OCI-M1 (cell line): ENCODE data around the gene FOS.

Experiments
- DNase-seq: peaks from one replicate; lab custom pipeline; 2025; lab: John Stamatoyannopoulos, UW

FOS gene

DNA sequence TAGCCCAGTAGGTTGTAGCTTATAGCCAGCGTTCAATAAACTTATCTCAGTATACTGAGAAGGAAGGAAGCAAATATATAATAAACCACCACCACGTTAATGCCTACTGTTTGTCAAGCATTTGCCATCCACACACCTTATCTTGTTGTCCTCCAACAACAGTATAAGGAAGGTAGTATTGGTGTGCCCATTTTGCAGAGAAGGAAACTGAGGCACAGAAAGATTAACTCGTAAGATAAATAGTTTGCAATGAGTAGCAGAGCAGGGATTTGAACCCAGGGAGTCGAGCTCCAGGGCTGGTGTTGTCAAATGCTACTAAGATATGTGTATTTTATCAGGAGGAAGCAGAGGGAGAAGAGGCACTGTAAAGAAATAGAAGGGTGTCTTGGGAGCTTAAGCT lies 27.8 kb upstream of the FOS start:
- DNase-seq = no peak

GRCh38 chr14:75252254-75252837 lies 26.3 kb upstream of the FOS start:
- no peak for DNase-seq

- DNase-seq = no peak
Measured at GRCh38 chr14:75254381-75254822, 24.2 kb upstream of the FOS start.

- DNase-seq = no peak
Measured at GRCh38 chr14:75254901-75255584, 23.6 kb upstream of the FOS start.

DNA sequence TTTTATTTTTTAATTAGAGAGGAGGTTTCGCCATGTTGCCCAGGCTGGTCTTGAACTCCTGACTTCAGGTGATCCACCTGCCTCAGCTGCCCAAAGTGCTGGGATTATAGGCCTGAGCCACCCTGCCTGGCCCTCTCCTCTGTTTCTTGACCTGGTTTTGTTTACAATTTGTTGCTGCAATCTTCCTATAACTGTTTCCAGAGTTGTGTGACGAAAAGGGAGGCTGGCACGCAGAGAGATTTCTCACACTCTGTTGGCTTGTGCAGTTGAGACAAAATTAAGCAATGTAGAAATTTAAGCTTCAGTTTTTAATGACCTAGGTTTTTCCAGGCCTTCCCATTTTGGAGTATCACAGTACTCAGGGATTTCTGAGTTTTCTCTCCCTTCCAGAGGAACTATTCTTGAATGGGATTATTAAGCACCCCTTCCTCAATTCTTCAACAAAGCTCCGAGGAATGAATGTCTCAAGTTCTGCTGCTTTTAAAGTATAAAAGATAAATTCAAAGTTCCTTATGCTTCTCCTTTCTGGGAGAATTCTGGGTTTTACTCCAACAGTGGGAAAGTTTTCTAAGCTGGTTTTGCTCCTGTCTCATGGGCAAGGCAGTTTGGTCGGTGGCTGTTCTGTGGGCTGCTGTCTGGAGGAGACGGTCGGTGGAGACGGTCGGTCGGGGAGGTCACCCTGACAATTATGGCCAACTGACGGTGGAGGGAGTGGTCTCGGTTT lies 20.4 kb upstream of the FOS start:
- DNase-seq = no peak

- peak; percentile 98 for DNase-seq
Measured at GRCh38 chr14:75258803-75259509, 19.7 kb upstream of the FOS start.

GRCh38 chr14:75259510-75259855 lies 19.1 kb upstream of the FOS start:
- peak; percentile 59 for DNase-seq

DNA sequence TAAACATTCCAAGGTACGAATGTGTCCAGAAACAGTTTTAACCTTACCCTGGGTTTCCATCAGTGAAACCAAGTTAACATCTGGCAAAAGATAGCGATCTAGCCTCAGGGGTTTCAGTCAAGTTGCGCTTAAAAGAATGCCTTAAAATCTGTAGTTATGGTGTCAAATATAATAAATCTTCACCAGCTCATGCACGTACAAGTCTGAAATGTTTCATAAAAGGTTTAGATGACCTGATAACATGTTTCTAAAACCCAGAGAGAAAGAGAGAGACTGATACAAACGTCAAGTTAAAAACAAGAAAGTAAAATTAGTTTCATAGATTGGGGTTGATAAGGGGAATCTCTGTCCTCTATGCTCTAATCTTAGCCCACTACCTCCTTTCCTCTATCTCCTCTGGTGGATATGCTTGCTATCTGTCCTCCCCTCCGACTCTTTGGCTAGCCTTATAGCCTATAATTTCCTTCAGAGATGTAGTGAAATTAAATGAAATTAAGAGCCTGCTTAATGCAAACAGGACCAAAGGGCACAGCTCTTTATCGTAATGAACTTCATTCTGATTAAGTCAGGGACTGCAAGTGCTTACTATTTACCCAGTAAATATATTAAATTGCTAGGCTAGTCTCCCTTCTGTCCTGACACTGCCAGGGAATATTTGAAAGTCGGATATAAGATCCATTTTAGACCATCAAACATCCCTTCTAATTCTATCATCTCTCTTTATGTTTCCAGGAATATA lies 18.4 kb upstream of the FOS start:
- DNase-seq = no peak

- no peak for DNase-seq
Measured at GRCh38 chr14:75261820-75262219, 16.8 kb upstream of the FOS start.

GRCh38 chr14:75262641-75263040 lies 16.0 kb upstream of the FOS start:
- DNase-seq = no peak

GRCh38 chr14:75264036-75264435 lies 14.6 kb upstream of the FOS start:
- DNase-seq = no peak

GRCh38 chr14:75267141-75267721 lies 11.4 kb upstream of the FOS start:
- no peak for DNase-seq

- DNase-seq = peak; percentile 48
Measured at GRCh38 chr14:75268633-75269550, 9.7 kb upstream of the FOS start.

GRCh38 chr14:75271514-75271913 lies 7.1 kb upstream of the FOS start:
- no peak for DNase-seq

GRCh38 chr14:75273272-75274049 lies 5.2 kb upstream of the FOS start:
- no peak for DNase-seq

DNA sequence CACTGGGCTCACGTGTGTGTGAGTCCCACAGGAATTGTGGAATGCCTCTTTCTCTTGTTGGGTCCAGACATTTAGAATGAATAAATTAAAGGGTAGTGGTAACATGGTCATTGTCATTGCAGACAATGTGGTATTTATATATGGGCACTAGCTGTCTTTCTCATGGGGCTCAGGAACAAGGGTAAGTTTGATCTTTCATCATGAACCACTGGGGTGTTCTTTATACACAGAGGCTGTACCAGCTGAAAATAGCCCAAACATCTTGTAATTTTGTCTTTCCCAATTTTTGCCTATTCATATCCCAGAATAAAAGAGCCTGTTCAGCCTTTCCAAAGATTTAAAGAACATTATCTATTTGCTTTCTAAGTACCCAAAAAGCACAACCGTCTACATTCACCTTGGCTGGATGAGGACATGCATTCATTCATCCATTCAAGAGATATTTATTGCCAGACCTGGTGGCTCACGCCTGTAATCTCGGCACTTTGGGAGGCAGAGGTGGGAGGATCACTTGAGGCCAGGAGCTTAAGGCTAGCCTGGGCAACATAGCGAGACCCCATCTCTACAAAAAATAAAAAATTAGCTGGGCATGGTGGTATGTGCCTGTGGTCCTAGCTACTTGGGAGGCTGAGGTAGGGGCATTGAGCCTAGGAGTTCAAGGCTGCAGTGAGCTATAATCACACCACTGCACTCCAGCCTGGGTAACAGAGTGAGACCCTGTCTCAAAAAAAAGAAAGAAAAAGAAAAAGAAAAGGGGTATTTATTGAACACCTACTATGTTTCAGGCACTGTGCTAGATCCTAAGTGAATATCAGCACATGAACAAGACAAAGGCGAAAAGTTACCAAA lies 4.4 kb upstream of the FOS start:
- no peak for DNase-seq

DNA sequence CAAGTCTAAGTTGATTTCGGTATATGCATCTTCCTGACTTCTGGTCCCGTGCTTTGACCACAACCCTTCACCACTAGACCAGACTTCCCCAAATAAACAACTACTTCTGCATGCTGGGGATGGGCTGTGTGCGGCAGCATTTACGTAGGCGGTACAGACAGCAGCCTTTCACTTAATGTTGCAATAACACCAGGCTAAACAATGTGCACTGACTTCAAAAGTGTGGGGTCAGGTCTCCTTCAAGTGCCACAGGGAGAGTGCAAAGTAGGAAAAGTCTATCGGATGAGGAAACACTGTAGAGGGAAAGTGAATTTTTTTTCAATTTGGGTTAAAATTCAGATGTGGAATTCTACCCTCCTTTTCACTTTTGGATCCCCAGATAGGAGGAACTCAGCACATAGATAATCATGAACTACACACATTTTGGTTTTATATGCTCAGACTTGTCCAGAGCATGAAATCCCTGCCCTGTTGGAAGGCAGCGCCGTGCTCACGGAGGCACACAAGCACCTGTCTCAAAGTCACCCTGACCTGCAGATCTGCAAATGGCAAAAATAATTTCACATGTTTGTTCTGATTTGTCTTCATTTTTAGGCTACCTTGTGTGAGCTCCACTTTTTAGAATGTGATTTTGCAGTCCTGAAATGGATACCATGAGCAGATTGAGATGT lies 3.6 kb upstream of the FOS start:
- peak; percentile 90 for DNase-seq

DNA sequence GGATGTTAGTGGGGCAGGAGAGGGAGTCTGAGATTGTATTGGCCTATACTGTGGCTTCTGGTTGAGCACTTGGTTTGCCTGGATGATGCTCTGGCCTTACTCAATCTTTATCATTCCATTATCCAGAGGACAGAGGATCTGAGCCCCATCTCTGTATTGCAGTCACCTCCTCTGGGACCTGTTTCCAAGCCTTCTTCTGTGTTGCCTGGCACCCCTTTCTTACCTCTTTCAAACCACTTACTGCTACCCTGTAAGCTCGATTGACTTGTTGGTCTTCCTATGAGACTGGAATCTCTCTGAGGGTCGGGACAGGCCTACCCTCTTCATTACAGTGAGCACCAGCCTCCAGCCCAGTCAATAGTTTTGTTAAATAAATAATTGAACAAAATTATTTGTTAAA lies 3.0 kb upstream of the FOS start:
- no peak for DNase-seq
